Measurements from ENCODE around the gene LENG8.
"Not testable (repeated sequence)": the region's sequence is repeated elsewhere in the genome, so short reads cannot be mapped to it uniquely, and the experiment has no call there.

Gene LENG8

GRCh38 chr19:54464630-54465425, 15.8 kb downstream of the LENG8 start:
- H3K79me2 ChIP-seq (ENCODE audit: control insufficient read depth, insufficient read depth, low read length): no peaks in the 10 kb centered on the region
- H2BK120ac ChIP-seq (ENCODE audit: low read depth, low read length): no peak overlapping the region
- no peaks in the 10 kb centered on the region for H3K27me3 ChIP-seq (ENCODE audit: insufficient read depth, low read length, poor library complexity)
- WGBS (ENCODE audit: extremely low coverage, insufficient coverage, low lambda C conversion rate): no CpG with 5 or more reads among the region's 87 CpGs
- peak overlapping the region; percentile 89 for H3K18ac ChIP-seq (ENCODE audit: low read length)
- H3K4me2 ChIP-seq (ENCODE audit: low read length): peak overlapping the region; percentile 71
- no peak overlapping the region for H4K5ac ChIP-seq (ENCODE audit: low read length)
- no peak overlapping the region for H4K8ac ChIP-seq (ENCODE audit: low read depth, low read length)
- no peak overlapping the region for H2AK5ac ChIP-seq (ENCODE audit: low read length)
- H3K4me1 ChIP-seq (ENCODE audit: control insufficient read depth, low read depth, low read length): peaks cover 5% of the 10 kb centered on the region
- H3K79me1 ChIP-seq (ENCODE audit: low read length): peaks cover 2% of the 10 kb centered on the region
- no peak overlapping the region for H3K4ac ChIP-seq (ENCODE audit: low read depth, low read length)
- H3K9ac ChIP-seq (ENCODE audit: low read length): peak overlapping the region; percentile 77
- H3K4me3 ChIP-seq (ENCODE audit: low read length): peak overlapping the region; percentile 60
- H2BK5ac ChIP-seq (ENCODE audit: low read length): peak overlapping the region; percentile 79
- DNase-seq: peak; percentile 96
- peak overlapping the region; percentile 90 for H3K56ac ChIP-seq (ENCODE audit: low read length)
- H2BK15ac ChIP-seq (replicated peaks; ENCODE audit: low read depth): no peak overlapping the region
- peak overlapping the region; percentile 66 for H3K23ac ChIP-seq (ENCODE audit: low read length)
- H3K27ac ChIP-seq (ENCODE audit: low read depth, low read length): peak overlapping the region; percentile 96
- peaks cover 5% of the 10 kb centered on the region for H3K36me3 ChIP-seq (ENCODE audit: control insufficient read depth, insufficient read depth, low read length)

- Histone ChIP-seq H3K4ac (ENCODE audit: low read depth, low read length) (no peak overlapping the region), H3K27me3 (ENCODE audit: insufficient read depth, low read length, poor library complexity) (peaks cover 2% of the 10 kb centered on the region), H3K4me3 (ENCODE audit: low read length) (no peak overlapping the region), H3K9ac (ENCODE audit: low read length) (no peak overlapping the region), H2BK15ac (replicated peaks; ENCODE audit: low read depth) (no peak overlapping the region), H2BK5ac (ENCODE audit: low read length) (no peak overlapping the region), H4K5ac (ENCODE audit: low read length) (no peak overlapping the region), H3K18ac (ENCODE audit: low read length) (no peak overlapping the region), H3K79me2 (ENCODE audit: control insufficient read depth, insufficient read depth, low read length) (no peaks in the 10 kb centered on the region), H3K4me2 (ENCODE audit: low read length) (no peak overlapping the region), H3K36me3 (ENCODE audit: control insufficient read depth, insufficient read depth, low read length) (peaks cover 5% of the 10 kb centered on the region), H2BK120ac (ENCODE audit: low read depth, low read length) (no peak overlapping the region), H3K4me1 (ENCODE audit: control insufficient read depth, low read depth, low read length) (peaks cover 5% of the 10 kb centered on the region), H3K27ac (ENCODE audit: low read depth, low read length) (no peak overlapping the region), H3K23ac (ENCODE audit: low read length) (no peak overlapping the region), H4K8ac (ENCODE audit: low read depth, low read length) (no peak overlapping the region), H3K79me1 (ENCODE audit: low read length) (peaks cover 1% of the 10 kb centered on the region), H2AK5ac (ENCODE audit: low read length) (no peak overlapping the region), H3K56ac (ENCODE audit: low read length) (no peak overlapping the region)
- no CpG with 5 or more reads among the region's 49 CpGs for WGBS (ENCODE audit: extremely low coverage, insufficient coverage, low lambda C conversion rate)
- DNase-seq: no peak
These were observed 16.6 kb downstream of the LENG8 start for GRCh38 chr19:54465426-54466109.

- H2BK120ac ChIP-seq (ENCODE audit: low read depth, low read length); H3K27ac ChIP-seq (ENCODE audit: low read depth, low read length); H3K36me3 ChIP-seq (ENCODE audit: control insufficient read depth, insufficient read depth, low read length); H3K4me1 ChIP-seq (ENCODE audit: control insufficient read depth, low read depth, low read length); H3K56ac ChIP-seq (ENCODE audit: low read length); H3K4me3 ChIP-seq (ENCODE audit: low read length); H4K5ac ChIP-seq (ENCODE audit: low read length); H3K4ac ChIP-seq (ENCODE audit: low read depth, low read length); H3K23ac ChIP-seq (ENCODE audit: low read length); H2AK5ac ChIP-seq (ENCODE audit: low read length); H3K79me2 ChIP-seq (ENCODE audit: control insufficient read depth, insufficient read depth, low read length); H2BK5ac ChIP-seq (ENCODE audit: low read length); H3K18ac ChIP-seq (ENCODE audit: low read length); H3K4me2 ChIP-seq (ENCODE audit: low read length); H3K79me1 ChIP-seq (ENCODE audit: low read length); H4K8ac ChIP-seq (ENCODE audit: low read depth, low read length); H2BK15ac ChIP-seq (replicated peaks; ENCODE audit: low read depth); H3K27me3 ChIP-seq (ENCODE audit: insufficient read depth, low read length, poor library complexity); DNase-seq; H3K9ac ChIP-seq (ENCODE audit: low read length): not testable (repeated sequence)
- whole genome bisulfite sequencing (ENCODE audit: extremely low coverage, insufficient coverage, low lambda C conversion rate): no CpG with 5 or more reads among the region's 14 CpGs
These were observed 17.1 kb downstream of the LENG8 start for GRCh38 chr19:54466110-54466480.

- Histone ChIP-seq H3K27ac (ENCODE audit: low read depth, low read length) (no peak overlapping the region), H3K27me3 (ENCODE audit: insufficient read depth, low read length, poor library complexity) (peaks cover 12% of the 10 kb centered on the region), H3K4me2 (ENCODE audit: low read length) (no peak overlapping the region), H2BK5ac (ENCODE audit: low read length) (no peak overlapping the region), H2AK5ac (ENCODE audit: low read length) (no peak overlapping the region), H3K9ac (ENCODE audit: low read length) (no peak overlapping the region), H3K36me3 (ENCODE audit: control insufficient read depth, insufficient read depth, low read length) (no peaks in the 10 kb centered on the region), H4K5ac (ENCODE audit: low read length) (no peak overlapping the region), H3K79me2 (ENCODE audit: control insufficient read depth, insufficient read depth, low read length) (no peaks in the 10 kb centered on the region), H3K23ac (ENCODE audit: low read length) (no peak overlapping the region), H3K18ac (ENCODE audit: low read length) (no peak overlapping the region), H2BK120ac (ENCODE audit: low read depth, low read length) (no peak overlapping the region), H3K4ac (ENCODE audit: low read depth, low read length) (no peak overlapping the region), H3K56ac (ENCODE audit: low read length) (no peak overlapping the region), H2BK15ac (replicated peaks; ENCODE audit: low read depth) (no peak overlapping the region), H3K4me3 (ENCODE audit: low read length) (no peak overlapping the region), H3K79me1 (ENCODE audit: low read length) (no peaks in the 10 kb centered on the region), H3K4me1 (ENCODE audit: control insufficient read depth, low read depth, low read length) (no peaks in the 10 kb centered on the region), H4K8ac (ENCODE audit: low read depth, low read length) (no peak overlapping the region)
- DNase-seq: no peak
- no CpG with 5 or more reads among the region's 8 CpGs for WGBS (ENCODE audit: extremely low coverage, insufficient coverage, low lambda C conversion rate)
These were observed 20.5 kb downstream of the LENG8 start for GRCh38 chr19:54469496-54469934.

- Histone ChIP-seq H3K56ac (ENCODE audit: low read length) (peak overlapping the region; percentile 60), H3K4ac (ENCODE audit: low read depth, low read length) (no peak overlapping the region), H3K36me3 (ENCODE audit: control insufficient read depth, insufficient read depth, low read length) (no peaks in the 10 kb centered on the region), H3K4me1 (ENCODE audit: control insufficient read depth, low read depth, low read length) (no peaks in the 10 kb centered on the region), H4K5ac (ENCODE audit: low read length) (no peak overlapping the region), H2BK5ac (ENCODE audit: low read length) (no peak overlapping the region), H3K4me2 (ENCODE audit: low read length) (no peak overlapping the region), H2AK5ac (ENCODE audit: low read length) (no peak overlapping the region), H3K27me3 (ENCODE audit: insufficient read depth, low read length, poor library complexity) (peaks cover 12% of the 10 kb centered on the region), H3K79me2 (ENCODE audit: control insufficient read depth, insufficient read depth, low read length) (no peaks in the 10 kb centered on the region), H3K23ac (ENCODE audit: low read length) (no peak overlapping the region), H2BK15ac (replicated peaks; ENCODE audit: low read depth) (no peak overlapping the region), H3K27ac (ENCODE audit: low read depth, low read length) (no peak overlapping the region), H3K18ac (ENCODE audit: low read length) (no peak overlapping the region), H4K8ac (ENCODE audit: low read depth, low read length) (no peak overlapping the region), H3K9ac (ENCODE audit: low read length) (no peak overlapping the region), H3K4me3 (ENCODE audit: low read length) (no peak overlapping the region), H3K79me1 (ENCODE audit: low read length) (no peaks in the 10 kb centered on the region), H2BK120ac (ENCODE audit: low read depth, low read length) (no peak overlapping the region)
- no peak for DNase-seq
- no CpG with 5 or more reads among the region's 10 CpGs for WGBS (ENCODE audit: extremely low coverage, insufficient coverage, low lambda C conversion rate)
These were observed 21.4 kb downstream of the LENG8 start for GRCh38 chr19:54470276-54470887.

Measured in mesendoderm (in vitro differentiated cells).